ENCODE results near the gene PTTG2.

Gene PTTG2

GRCh38 chr4:37960679-37961450, 667 bp downstream of the PTTG2 start:
- Histone ChIP-seq H3K79me2 (ENCODE audit: insufficient read depth, low read length) (no peaks in the 10 kb centered on the region), H2AFZ (ENCODE audit: low read length) (no peak overlapping the region), H3K4me1 (ENCODE audit: insufficient read depth, low read length, poor library complexity, severe bottlenecking) (no peaks in the 10 kb centered on the region), H3K27me3 (ENCODE audit: insufficient read depth, low read length, poor library complexity, severe bottlenecking) (no peaks in the 10 kb centered on the region), H3K4me2 (ENCODE audit: low read depth, low read length, poor library complexity, severe bottlenecking) (no peak overlapping the region), H4K20me1 (ENCODE audit: insufficient read depth, low read length, poor library complexity, severe bottlenecking) (no peaks in the 10 kb centered on the region), H3F3A (ENCODE audit: low read depth) (no peaks in the 10 kb centered on the region), H3K9ac (ENCODE audit: low read depth, low read length, poor library complexity, severe bottlenecking) (no peak overlapping the region), H3K9me3 (ENCODE audit: insufficient read depth, low read depth, low read length) (no peaks in the 10 kb centered on the region), H3K9me2 (replicated peaks; ENCODE audit: low read depth, low read length) (no peaks in the 10 kb centered on the region), H3K36me3 (ENCODE audit: insufficient read depth, low read length) (no peaks in the 10 kb centered on the region), H3K4me3 (ENCODE audit: low read length, poor library complexity, severe bottlenecking) (no peak overlapping the region)
- no peak for TF ChIP-seq EZH2phosphoT487 (IDR thresholded peaks at IDR 0.05; ENCODE audit: borderline replicate concordance)
- TF ChIP-seq, protein P1, sequence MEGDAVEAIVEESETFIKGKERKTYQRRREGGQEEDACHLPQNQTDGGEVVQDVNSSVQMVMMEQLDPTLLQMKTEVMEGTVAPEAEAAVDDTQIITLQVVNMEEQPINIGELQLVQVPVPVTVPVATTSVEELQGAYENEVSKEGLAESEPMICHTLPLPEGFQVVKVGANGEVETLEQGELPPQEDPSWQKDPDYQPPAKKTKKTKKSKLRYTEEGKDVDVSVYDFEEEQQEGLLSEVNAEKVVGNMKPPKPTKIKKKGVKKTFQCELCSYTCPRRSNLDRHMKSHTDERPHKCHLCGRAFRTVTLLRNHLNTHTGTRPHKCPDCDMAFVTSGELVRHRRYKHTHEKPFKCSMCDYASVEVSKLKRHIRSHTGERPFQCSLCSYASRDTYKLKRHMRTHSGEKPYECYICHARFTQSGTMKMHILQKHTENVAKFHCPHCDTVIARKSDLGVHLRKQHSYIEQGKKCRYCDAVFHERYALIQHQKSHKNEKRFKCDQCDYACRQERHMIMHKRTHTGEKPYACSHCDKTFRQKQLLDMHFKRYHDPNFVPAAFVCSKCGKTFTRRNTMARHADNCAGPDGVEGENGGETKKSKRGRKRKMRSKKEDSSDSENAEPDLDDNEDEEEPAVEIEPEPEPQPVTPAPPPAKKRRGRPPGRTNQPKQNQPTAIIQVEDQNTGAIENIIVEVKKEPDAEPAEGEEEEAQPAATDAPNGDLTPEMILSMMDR (conservative IDR thresholded peaks at IDR 0.05; ENCODE audit: low read length): no peak

- H3K79me2 ChIP-seq (ENCODE audit: insufficient read depth, low read length): no peaks in the 10 kb centered on the region
- H3K9me3 ChIP-seq (ENCODE audit: insufficient read depth, low read depth, low read length): 0 out of 2 replicates have a peak, but pooled peaks cover under 1% of the 10 kb centered on the region
- H4K20me1 ChIP-seq (ENCODE audit: insufficient read depth, low read length, poor library complexity, severe bottlenecking): no peaks in the 10 kb centered on the region
- no peaks in the 10 kb centered on the region for H3F3A ChIP-seq (ENCODE audit: low read depth)
- no peaks in the 10 kb centered on the region for H3K27me3 ChIP-seq (ENCODE audit: insufficient read depth, low read length, poor library complexity, severe bottlenecking)
- H3K4me3 ChIP-seq (ENCODE audit: low read length, poor library complexity, severe bottlenecking): no peak overlapping the region
- no peak for TF ChIP-seq EZH2phosphoT487 (IDR thresholded peaks at IDR 0.05; ENCODE audit: borderline replicate concordance)
- TF ChIP-seq, protein P1 (conservative IDR thresholded peaks at IDR 0.05; ENCODE audit: low read length): no peak
- no peaks in the 10 kb centered on the region for H3K36me3 ChIP-seq (ENCODE audit: insufficient read depth, low read length)
- no peaks in the 10 kb centered on the region for H3K4me1 ChIP-seq (ENCODE audit: insufficient read depth, low read length, poor library complexity, severe bottlenecking)
- H3K9ac ChIP-seq (ENCODE audit: low read depth, low read length, poor library complexity, severe bottlenecking): no peak overlapping the region
- H3K9me2 ChIP-seq (replicated peaks; ENCODE audit: low read depth, low read length): no peaks in the 10 kb centered on the region
- no peak overlapping the region for H3K4me2 ChIP-seq (ENCODE audit: low read depth, low read length, poor library complexity, severe bottlenecking)
- no peak overlapping the region for H2AFZ ChIP-seq (ENCODE audit: low read length)
Measured at GRCh38 chr4:37964734-37965457, 4.7 kb downstream of the PTTG2 start.

DNA sequence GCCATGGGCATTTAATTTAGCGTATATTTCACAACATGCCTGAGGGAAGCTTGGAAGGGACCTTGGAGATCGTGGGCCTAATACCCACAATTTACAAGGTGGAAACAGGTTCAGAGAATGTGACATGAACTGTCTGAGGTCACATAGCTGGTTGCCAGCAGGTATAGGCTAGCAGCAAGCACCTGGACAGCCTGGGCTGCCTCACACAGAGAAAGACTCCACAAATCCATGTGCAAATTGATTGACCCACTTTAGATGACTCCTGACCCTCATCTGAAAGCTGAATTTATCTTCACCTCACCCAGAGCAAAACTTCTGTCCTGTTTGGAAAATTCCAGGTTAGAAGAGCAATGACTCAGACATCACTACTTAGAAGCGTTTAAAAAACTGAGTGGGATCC, 5.8 kb downstream of the PTTG2 start:
- TF ChIP-seq EZH2phosphoT487 (IDR thresholded peaks at IDR 0.05; ENCODE audit: borderline replicate concordance): no peak
- Histone ChIP-seq H3K9me2 (replicated peaks; ENCODE audit: low read depth, low read length) (no peaks in the 10 kb centered on the region), H3K4me1 (ENCODE audit: insufficient read depth, low read length, poor library complexity, severe bottlenecking) (no peaks in the 10 kb centered on the region), H3K4me3 (ENCODE audit: low read length, poor library complexity, severe bottlenecking) (no peak overlapping the region), H2AFZ (ENCODE audit: low read length) (no peak overlapping the region), H4K20me1 (ENCODE audit: insufficient read depth, low read length, poor library complexity, severe bottlenecking) (no peaks in the 10 kb centered on the region), H3K9me3 (ENCODE audit: insufficient read depth, low read depth, low read length) (0 out of 2 replicates have a peak, but pooled peaks cover 6% of the 10 kb centered on the region), H3K79me2 (ENCODE audit: insufficient read depth, low read length) (no peaks in the 10 kb centered on the region), H3K4me2 (ENCODE audit: low read depth, low read length, poor library complexity, severe bottlenecking) (no peak overlapping the region), H3K27me3 (ENCODE audit: insufficient read depth, low read length, poor library complexity, severe bottlenecking) (no peaks in the 10 kb centered on the region), H3K9ac (ENCODE audit: low read depth, low read length, poor library complexity, severe bottlenecking) (no peak overlapping the region), H3F3A (ENCODE audit: low read depth) (no peaks in the 10 kb centered on the region), H3K36me3 (ENCODE audit: insufficient read depth, low read length) (no peaks in the 10 kb centered on the region)

All from Loucy (cell line).